Stimulated activated naive B cell treated with anti-CD40 and anti-IgM and Interleukin-4, amounts not matched to agents 10 μg/mL and 1 μg/mL and 100 μg/mL, for 72 hours (primary cell): ENCODE results near the gene SPATA20.

Experiments
- ATAC-seq, 2 donors: fragments of 150-1000 bp; cut with Tn5 transposase; replicated peaks; 2 replicates each; pipeline ENCODE4 v1.10.0; 2021; ENCODE audit warnings: moderate library complexity in 1 of 2
- DNase-seq: peaks from one replicate; pipeline ENCODE4 v3.0.0; 2021
- H3K27ac Mint-ChIP-seq: one replicate; pipeline ENCODE4 v1.8.0; 2022; ENCODE audit warnings: mild to moderate bottlenecking, mixed read lengths
- H3K27me3 Mint-ChIP-seq, 2 donors: one replicate each; pipeline ENCODE4 v1.8.0; 2022; ENCODE audit warnings: mixed read lengths in 2 of 2
- H3K36me3 Mint-ChIP-seq, 2 donors: one replicate each; pipeline ENCODE4 v1.8.0; 2022; ENCODE audit warnings: mixed read lengths in 2 of 2, mild to moderate bottlenecking in 1 of 2
- H3K4me1 Mint-ChIP-seq, 2 donors: one replicate each; pipeline ENCODE4 v1.8.0; 2022; ENCODE audit warnings: mixed read lengths in 2 of 2, mild to moderate bottlenecking in 1 of 2
- H3K4me3 Mint-ChIP-seq, 2 donors: one replicate each; pipeline ENCODE4 v1.8.0; 2022; ENCODE audit warnings: mild to moderate bottlenecking in 2 of 2, mixed read lengths in 2 of 2, moderate library complexity in 1 of 2
- H3K9me3 Mint-ChIP-seq, 2 donors: one replicate each; pipeline ENCODE4 v1.8.0; 2022; ENCODE audit warnings: mixed read lengths in 2 of 2, mild to moderate bottlenecking in 1 of 2

The SPATA20 gene

GRCh38 chr17:50590946-50591737 lies 44.2 kb downstream of the SPATA20 start:
- H3K4me3 Mint-ChIP-seq, result no peak overlapping the region
- ATAC-seq (no peak), DNase-seq (no peak)
- H3K36me3 Mint-ChIP-seq, result no peaks in the 10 kb centered on the region
- H3K27me3 Mint-ChIP-seq, result peaks cover 11 to 20% of the 10 kb centered on the region in 2 donors
- no peaks in the 10 kb centered on the region for H3K9me3 Mint-ChIP-seq
- no peaks in the 10 kb centered on the region for H3K4me1 Mint-ChIP-seq
- no peak overlapping the region for H3K27ac Mint-ChIP-seq

DNA sequence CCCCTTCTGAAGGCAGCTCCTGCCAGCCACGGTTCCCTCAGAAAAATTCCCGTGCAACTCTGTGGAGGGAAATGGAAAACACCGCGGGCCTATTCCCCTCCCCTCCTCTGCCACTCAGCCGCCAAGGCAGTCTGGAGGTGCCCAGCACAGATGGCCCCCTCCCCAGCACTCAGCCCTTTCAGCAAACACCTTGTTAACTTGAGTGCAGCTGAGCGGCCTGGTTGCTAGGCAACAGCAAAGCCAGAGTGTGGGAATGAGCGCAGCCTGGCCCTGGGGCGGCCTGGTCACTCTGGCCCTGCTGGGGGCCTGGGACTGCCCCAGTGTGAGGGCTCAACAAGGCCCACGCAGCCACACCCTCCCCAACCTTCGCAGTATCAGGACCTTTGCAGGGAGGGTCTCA lies 46.3 kb downstream of the SPATA20 start:
- Mint-ChIP-seq H3K36me3 (no peaks in the 10 kb centered on the region), H3K27me3 (peaks cover 5 to 23% of the 10 kb centered on the region in 2 donors), H3K4me3 (no peak overlapping the region), H3K4me1 (no peaks in the 10 kb centered on the region), H3K27ac (no peak overlapping the region), H3K9me3 (no peaks in the 10 kb centered on the region)
- no peak for ATAC-seq
- DNase-seq, result no peak

GRCh38 chr17:50594128-50594823 lies 47.3 kb downstream of the SPATA20 start:
- Mint-ChIP-seq H3K9me3 (no peaks in the 10 kb centered on the region), H3K27me3 (peaks cover 5 to 21% of the 10 kb centered on the region in 2 donors), H3K36me3 (no peaks in the 10 kb centered on the region), H3K4me3 (no peak overlapping the region), H3K27ac (no peak overlapping the region), H3K4me1 (peaks cover 0 to 7% of the 10 kb centered on the region in 2 donors)
- DNase-seq (no peak), ATAC-seq (no peak)

GRCh38 chr17:50594892-50595291 lies 47.9 kb downstream of the SPATA20 start:
- H3K9me3 Mint-ChIP-seq, result no peaks in the 10 kb centered on the region
- ATAC-seq (no peak), DNase-seq (no peak)
- H3K36me3 Mint-ChIP-seq, result no peaks in the 10 kb centered on the region
- H3K4me1 Mint-ChIP-seq, result peaks cover 0 to 7% of the 10 kb centered on the region in 2 donors
- peaks cover 6 to 20% of the 10 kb centered on the region in 2 donors for H3K27me3 Mint-ChIP-seq
- no peak overlapping the region for H3K4me3 Mint-ChIP-seq
- no peak overlapping the region for H3K27ac Mint-ChIP-seq

- Mint-ChIP-seq H3K27ac (no peak overlapping the region), H3K27me3 (peaks cover 17 to 30% of the 10 kb centered on the region in 2 donors), H3K36me3 (no peaks in the 10 kb centered on the region), H3K4me1 (peaks cover 0 to 7% of the 10 kb centered on the region in 2 donors), H3K4me3 (no peak overlapping the region), H3K9me3 (no peaks in the 10 kb centered on the region)
- ATAC-seq, result no peak
- no peak for DNase-seq
Observed at GRCh38 chr17:50596191-50597037, 49.4 kb downstream of the SPATA20 start.

DNA sequence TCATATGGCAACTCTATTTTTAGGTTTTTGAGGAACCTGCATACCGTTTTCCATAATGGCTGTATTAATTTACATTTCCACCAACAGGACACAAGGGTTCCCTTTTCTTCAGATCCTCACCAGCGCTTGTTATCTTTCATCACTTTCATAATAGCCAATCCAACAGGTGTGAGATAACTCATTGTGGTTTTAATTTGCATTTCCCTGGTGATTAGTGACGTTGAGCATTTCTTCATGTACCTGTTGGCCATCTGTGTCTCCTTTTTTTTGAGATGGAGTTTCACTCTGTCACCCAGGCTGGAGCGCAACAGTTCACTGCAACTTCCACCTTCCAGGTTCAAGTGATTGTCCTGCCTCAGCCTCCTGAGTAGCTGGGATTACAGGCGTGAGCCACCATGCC lies 51.5 kb downstream of the SPATA20 start:
- Mint-ChIP-seq H3K4me1 (peaks cover 0 to 7% of the 10 kb centered on the region in 2 donors), H3K36me3 (no peaks in the 10 kb centered on the region), H3K4me3 (no peak overlapping the region), H3K27me3 (peaks cover 29 to 40% of the 10 kb centered on the region in 2 donors), H3K9me3 (no peaks in the 10 kb centered on the region), H3K27ac (no peak overlapping the region)
- no peak for DNase-seq
- ATAC-seq, result peak in 1 of 2 donors; percentile 42

- H3K9me3 Mint-ChIP-seq, result no peaks in the 10 kb centered on the region
- no peak for ATAC-seq
- peaks cover 41 to 49% of the 10 kb centered on the region in 2 donors for H3K27me3 Mint-ChIP-seq
Observed at GRCh38 chr17:50599606-50600005, 52.6 kb downstream of the SPATA20 start.

GRCh38 chr17:50601823-50602375 lies 54.9 kb downstream of the SPATA20 start:
- no peak for ATAC-seq
- no peak for DNase-seq
- H3K4me1 Mint-ChIP-seq, result peaks cover 0 to 7% of the 10 kb centered on the region in 2 donors
- no peaks in the 10 kb centered on the region for H3K36me3 Mint-ChIP-seq
- no peak overlapping the region for H3K27ac Mint-ChIP-seq
- no peak overlapping the region for H3K4me3 Mint-ChIP-seq
- H3K9me3 Mint-ChIP-seq, result no peaks in the 10 kb centered on the region
- H3K27me3 Mint-ChIP-seq, result peaks cover 55 to 59% of the 10 kb centered on the region in 2 donors

More at GRCh38 chr17:50599606-50600005, 52.6 kb downstream of the SPATA20 start:
- Mint-ChIP-seq H3K4me1 (peaks cover 0 to 7% of the 10 kb centered on the region in 2 donors), H3K4me3 (no peak overlapping the region), H3K36me3 (no peaks in the 10 kb centered on the region), H3K27ac (no peak overlapping the region)
- DNase-seq, result no peak

DNA sequence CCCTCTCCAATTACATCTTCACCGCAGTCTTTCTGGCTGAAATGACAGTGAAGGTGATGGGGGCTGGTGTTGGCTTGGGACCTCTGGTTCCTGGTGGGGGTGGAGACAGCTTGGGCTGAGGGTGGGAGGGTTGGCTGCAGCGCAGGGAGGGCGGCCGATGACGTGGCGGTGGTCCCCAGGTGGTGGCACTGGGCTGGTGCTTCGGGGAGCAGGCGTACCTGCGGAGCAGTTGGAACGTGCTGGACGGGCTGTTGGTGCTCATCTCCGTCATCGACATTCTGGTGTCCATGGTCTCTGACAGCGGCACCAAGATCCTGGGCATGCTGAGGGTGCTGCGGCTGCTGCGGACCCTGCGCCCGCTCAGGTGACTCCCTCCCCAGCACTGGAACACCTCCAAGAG lies 55.9 kb downstream of the SPATA20 start:
- DNase-seq (no peak), ATAC-seq (no peak)
- H3K4me3 Mint-ChIP-seq, result no peak overlapping the region
- H3K4me1 Mint-ChIP-seq, result peaks cover 0 to 7% of the 10 kb centered on the region in 2 donors
- H3K36me3 Mint-ChIP-seq, result no peaks in the 10 kb centered on the region
- H3K9me3 Mint-ChIP-seq, result no peaks in the 10 kb centered on the region
- H3K27me3 Mint-ChIP-seq, result peaks cover 55 to 61% of the 10 kb centered on the region in 2 donors
- H3K27ac Mint-ChIP-seq, result no peak overlapping the region

DNA sequence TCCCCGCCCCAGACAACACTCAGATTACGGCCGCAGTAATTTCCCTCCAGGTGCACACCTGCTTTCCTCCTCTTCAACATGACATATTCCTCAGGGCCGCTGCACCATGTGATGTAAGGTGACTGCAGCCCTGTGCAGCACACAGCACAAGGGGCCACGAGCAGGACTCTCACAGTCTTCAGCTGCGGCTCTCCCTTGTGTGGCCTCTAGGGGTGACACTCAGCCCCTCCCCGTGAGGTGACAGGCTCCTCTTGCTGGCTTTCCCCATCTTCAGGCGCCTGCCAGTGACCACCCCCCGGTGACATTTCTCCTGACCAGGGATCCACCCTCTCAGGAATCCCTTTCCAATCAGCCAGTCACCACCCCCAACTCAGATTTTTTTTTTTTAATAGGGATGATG lies 56.4 kb downstream of the SPATA20 start:
- H3K27me3 Mint-ChIP-seq, result peaks cover 55 to 60% of the 10 kb centered on the region in 2 donors
- H3K36me3 Mint-ChIP-seq, result no peaks in the 10 kb centered on the region
- no peaks in the 10 kb centered on the region for H3K9me3 Mint-ChIP-seq
- no peak overlapping the region for H3K27ac Mint-ChIP-seq
- DNase-seq (no peak), ATAC-seq (peak; percentile 65 to 66)
- peaks cover 0 to 7% of the 10 kb centered on the region in 2 donors for H3K4me1 Mint-ChIP-seq
- no peak overlapping the region for H3K4me3 Mint-ChIP-seq

- no peaks in the 10 kb centered on the region for H3K9me3 Mint-ChIP-seq
- no peaks in the 10 kb centered on the region for H3K36me3 Mint-ChIP-seq
- peaks cover 62 to 63% of the 10 kb centered on the region in 2 donors for H3K27me3 Mint-ChIP-seq
- DNase-seq (no peak), ATAC-seq (no peak)
- H3K27ac Mint-ChIP-seq, result no peak overlapping the region
- H3K4me3 Mint-ChIP-seq, result no peak overlapping the region
- H3K4me1 Mint-ChIP-seq, result no peaks in the 10 kb centered on the region
Observed at GRCh38 chr17:50604513-50604912, 57.5 kb downstream of the SPATA20 start.

DNA sequence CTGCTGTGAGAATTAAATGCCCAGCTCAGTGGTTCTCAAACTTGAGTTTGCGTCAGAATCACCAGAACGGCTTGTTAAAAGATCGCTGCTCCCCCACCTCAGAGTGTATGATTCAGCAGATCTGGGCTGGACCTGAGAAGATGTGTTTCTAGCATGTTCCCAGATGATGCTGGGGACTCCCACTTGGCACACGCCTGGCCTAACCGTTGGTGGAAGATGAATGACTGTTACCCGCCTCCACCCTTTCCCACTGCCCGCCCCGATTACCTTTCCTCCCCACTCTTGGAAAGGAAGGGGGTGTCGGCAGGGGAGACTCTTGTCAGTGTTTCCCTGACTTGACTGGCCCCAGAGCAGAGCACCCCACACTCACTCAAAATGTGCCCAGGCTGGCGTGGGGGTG lies 58.5 kb downstream of the SPATA20 start:
- Mint-ChIP-seq H3K27ac (no peak overlapping the region), H3K36me3 (no peaks in the 10 kb centered on the region), H3K9me3 (no peaks in the 10 kb centered on the region), H3K4me3 (no peak overlapping the region), H3K27me3 (peaks cover 63 to 68% of the 10 kb centered on the region in 2 donors), H3K4me1 (no peaks in the 10 kb centered on the region)
- DNase-seq, result no peak
- ATAC-seq, result no peak
